RWPE2 (cell line): ENCODE data around the gene NUBPL.

ENCODE experiments used
- ATAC-seq: fragments of 200-7000 bp; cut with Tn5 transposase; 3 replicates; pipeline ENCODE4 v1.9.1; 2021; ENCODE audit warnings: low read depth
- DNase-seq: peaks from one replicate; pipeline ENCODE4 v3.0.0-alpha.2; 2020; ENCODE audit warnings: low spot score
- H3K27ac ChIP-seq: fragments of 450-650 bp; 2 replicates; pipeline ENCODE4 v1.5.1; 2017; ENCODE audit warnings: mild to moderate bottlenecking; ENCODE audit not compliant: poor library complexity, severe bottlenecking
- H3K27me3 ChIP-seq: fragments of 250-450 bp; sonication (Bioruptor Pico); 2 replicates; pipeline ENCODE4 v1.5.1; 2021; ENCODE audit warnings: mild to moderate bottlenecking, moderate library complexity; ENCODE audit not compliant: insufficient read depth, poor library complexity, severe bottlenecking
- H3K36me3 ChIP-seq: fragments of 250-450 bp; sonication (Bioruptor Pico); 2 replicates; pipeline ENCODE4 v1.5.1; 2020; ENCODE audit warnings: low read depth, mild to moderate bottlenecking, moderate library complexity
- H3K4me1 ChIP-seq: fragments of 250-450 bp; sonication (Bioruptor Pico); 2 replicates; pipeline ENCODE4 v1.5.1; 2021; ENCODE audit warnings: mild to moderate bottlenecking, moderate library complexity; ENCODE audit not compliant: insufficient read depth, poor library complexity, severe bottlenecking
- H3K4me3 ChIP-seq: fragments of 250-450 bp; sonication (Bioruptor Pico); 2 replicates; pipeline ENCODE4 v1.5.1; 2021; ENCODE audit warnings: mild to moderate bottlenecking, moderate library complexity; ENCODE audit not compliant: severe bottlenecking
- H3K9me3 ChIP-seq: fragments of 250-450 bp; sonication (Bioruptor Pico); 2 replicates; pipeline ENCODE4 v1.5.1; 2021; ENCODE audit warnings: mild to moderate bottlenecking, moderate library complexity; ENCODE audit not compliant: severe bottlenecking
- CTCF ChIP-seq: fragments of 450-650 bp; IDR thresholded peaks from one replicate; pipeline ENCODE4 v1.5.1; 2017; ENCODE audit warnings: mild to moderate bottlenecking, moderate library complexity; ENCODE audit not compliant: poor library complexity, severe bottlenecking

The NUBPL gene

GRCh38 chr14:31884238-31884637 lies 323.0 kb downstream of the NUBPL start:
- Histone ChIP-seq H3K4me1 (peaks cover 22% of the 10 kb centered on the region), H3K9me3 (no peaks in the 10 kb centered on the region), H3K4me3 (no peak overlapping the region), H3K27me3 (no peaks in the 10 kb centered on the region), H3K36me3 (no peaks in the 10 kb centered on the region), H3K27ac (peak overlapping the region; percentile 50)
- DNase-seq (no peak), ATAC-seq (no peak)
- no peak for TF ChIP-seq CTCF

- Histone ChIP-seq H3K27me3 (no peaks in the 10 kb centered on the region), H3K4me1 (peaks cover 22% of the 10 kb centered on the region), H3K4me3 (no peak overlapping the region), H3K27ac (peak overlapping the region; percentile 50), H3K9me3 (no peaks in the 10 kb centered on the region), H3K36me3 (no peaks in the 10 kb centered on the region)
- ATAC-seq: peak; percentile 83
- DNase-seq: no peak
- no peak for TF ChIP-seq CTCF
These were observed 323.7 kb downstream of the NUBPL start for GRCh38 chr14:31884776-31885379.

- no peak for TF ChIP-seq CTCF
- H3K4me3 ChIP-seq: no peak overlapping the region
- H3K27ac ChIP-seq: no peak overlapping the region
- ATAC-seq: no peak
- H3K27me3 ChIP-seq: no peaks in the 10 kb centered on the region
- no peaks in the 10 kb centered on the region for H3K9me3 ChIP-seq
- no peaks in the 10 kb centered on the region for H3K36me3 ChIP-seq
- no peak for DNase-seq
- peaks cover 17% of the 10 kb centered on the region for H3K4me1 ChIP-seq
These were observed 325.1 kb downstream of the NUBPL start for GRCh38 chr14:31886156-31886835.

- TF ChIP-seq CTCF: no peak
- no peak overlapping the region for H3K4me3 ChIP-seq
- ATAC-seq (no peak), DNase-seq (no peak)
- no peaks in the 10 kb centered on the region for H3K9me3 ChIP-seq
- no peaks in the 10 kb centered on the region for H3K27me3 ChIP-seq
- no peaks in the 10 kb centered on the region for H3K36me3 ChIP-seq
- no peak overlapping the region for H3K27ac ChIP-seq
- H3K4me1 ChIP-seq: peaks cover 13% of the 10 kb centered on the region
These were observed 326.9 kb downstream of the NUBPL start for GRCh38 chr14:31887929-31888580.
